Mucosa of descending colon (tissue), 3 donors: ENCODE measurements around the gene ANK3. TPM values are rescaled to one million over a fixed set of nuclear protein-coding genes. Genes with fewer than 3 reads are reported as not detected.

Experiments
- ATAC-seq: fragments of 200-7000 bp; cut with Tn5 transposase; one replicate; pipeline ENCODE4 v1.9.1; 2020; ENCODE audit warnings: mild to moderate bottlenecking, moderate library complexity
- DNase-seq, 3 donors: peaks; one replicate each; pipeline ENCODE4 v3.0.0-alpha.2; 2020
- H3K36me3 ChIP-seq: fragments of 200-600 bp; one replicate; pipeline ENCODE4 v1.8.0; 2021; ENCODE audit warnings: low read depth, mild to moderate bottlenecking
- H3K4me1 ChIP-seq: fragments of 200-600 bp; one replicate; pipeline ENCODE4 v1.8.0; 2021; ENCODE audit warnings: low read depth, mild to moderate bottlenecking
- H3K4me3 ChIP-seq: fragments of 200-600 bp; one replicate; pipeline ENCODE4 v1.8.0; 2021; ENCODE audit warnings: mild to moderate bottlenecking
- H3K9me3 ChIP-seq: fragments of 200-600 bp; one replicate; pipeline ENCODE4 v1.8.0; 2021; ENCODE audit warnings: mild to moderate bottlenecking
- intact Hi-C, 2 donors: fragments of 100-400 bp; cut with DNase I in 1 of 2; cut with micrococcal nuclease in 1 of 2; formaldehyde crosslinking; loops; one replicate each; pipeline versions ENCODE4 v1.11.0 to v1.11.1; 2022; cut with DNase I, micrococcal nuclease
- total RNA-seq, 3 donors: library from RNA; stranded (reverse); fragmentation: NEBNext Ultra II Directional in 2 of 3; extraction: Animal tissue kit (Norgen Biotek cat#: 25700) in 2 of 3; gene quantifications; one replicate each; pipeline versions ENCODE4 v1.2.1 to v1.2.4, GENCODE V29; 2021 to 2023
- TF ChIP-seq, protein P1 (sequence below): fragments of 200-600 bp; IDR thresholded peaks from one replicate; pipeline ENCODE4 v1.8.0; 2022; ENCODE audit warnings: antibody characterized with exemption, mild to moderate bottlenecking
- donor health status: DM: no; HTN: no; CAD: no; lungs with moderate emphysema.
- donor health status: DM: no; HTN: no; CAD: no.
- donor health status: DM: no; HTN: yes; CAD: no.

ANK3 gene
- total RNA-seq, 3 donors from 2014 or later = 67.7 to 145 (median 74.0) TPM

DNA sequence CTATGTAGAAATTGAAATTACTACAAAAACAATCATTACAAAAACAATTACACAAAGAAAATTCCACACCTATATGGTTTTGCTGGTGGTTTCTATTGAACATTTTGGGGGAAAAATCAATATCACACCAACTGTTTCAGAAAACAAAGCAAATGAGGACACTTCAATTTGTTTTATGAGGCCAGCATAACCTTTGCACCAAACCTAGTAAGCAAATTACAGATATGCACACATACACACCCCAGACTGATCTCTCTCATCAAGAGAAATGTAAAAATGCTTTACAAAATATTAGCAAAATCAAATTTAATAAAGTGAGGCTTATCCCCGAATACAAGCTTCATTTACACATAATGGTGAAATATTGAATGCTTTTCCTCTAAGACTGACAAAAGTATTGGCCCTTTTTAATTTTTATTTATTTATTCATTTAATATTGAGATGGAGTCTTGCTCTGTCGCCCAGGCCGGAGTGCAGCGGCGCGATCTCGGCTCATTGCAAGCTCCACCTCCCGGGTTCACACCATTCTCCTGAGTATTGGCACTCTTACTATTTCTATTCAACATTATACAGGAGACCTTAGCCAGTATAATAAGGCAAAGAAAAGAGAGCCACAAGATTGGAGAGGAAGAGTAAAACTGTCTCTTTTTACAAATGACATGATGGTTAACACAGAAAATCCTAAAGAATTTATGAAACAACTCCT is 13.6 kb upstream of the ANK3 start:
- intact Hi-C loops = no loop called here
- DNase-seq (no peak), ATAC-seq (peak; percentile 60)
- no peaks in the 10 kb centered on the region for H3K36me3 ChIP-seq
- TF ChIP-seq, protein P1, sequence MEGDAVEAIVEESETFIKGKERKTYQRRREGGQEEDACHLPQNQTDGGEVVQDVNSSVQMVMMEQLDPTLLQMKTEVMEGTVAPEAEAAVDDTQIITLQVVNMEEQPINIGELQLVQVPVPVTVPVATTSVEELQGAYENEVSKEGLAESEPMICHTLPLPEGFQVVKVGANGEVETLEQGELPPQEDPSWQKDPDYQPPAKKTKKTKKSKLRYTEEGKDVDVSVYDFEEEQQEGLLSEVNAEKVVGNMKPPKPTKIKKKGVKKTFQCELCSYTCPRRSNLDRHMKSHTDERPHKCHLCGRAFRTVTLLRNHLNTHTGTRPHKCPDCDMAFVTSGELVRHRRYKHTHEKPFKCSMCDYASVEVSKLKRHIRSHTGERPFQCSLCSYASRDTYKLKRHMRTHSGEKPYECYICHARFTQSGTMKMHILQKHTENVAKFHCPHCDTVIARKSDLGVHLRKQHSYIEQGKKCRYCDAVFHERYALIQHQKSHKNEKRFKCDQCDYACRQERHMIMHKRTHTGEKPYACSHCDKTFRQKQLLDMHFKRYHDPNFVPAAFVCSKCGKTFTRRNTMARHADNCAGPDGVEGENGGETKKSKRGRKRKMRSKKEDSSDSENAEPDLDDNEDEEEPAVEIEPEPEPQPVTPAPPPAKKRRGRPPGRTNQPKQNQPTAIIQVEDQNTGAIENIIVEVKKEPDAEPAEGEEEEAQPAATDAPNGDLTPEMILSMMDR = no peak
- no peak overlapping the region for H3K4me3 ChIP-seq
- H3K4me1 ChIP-seq = peaks cover 18% of the 10 kb centered on the region
- no peaks in the 10 kb centered on the region for H3K9me3 ChIP-seq

DNA sequence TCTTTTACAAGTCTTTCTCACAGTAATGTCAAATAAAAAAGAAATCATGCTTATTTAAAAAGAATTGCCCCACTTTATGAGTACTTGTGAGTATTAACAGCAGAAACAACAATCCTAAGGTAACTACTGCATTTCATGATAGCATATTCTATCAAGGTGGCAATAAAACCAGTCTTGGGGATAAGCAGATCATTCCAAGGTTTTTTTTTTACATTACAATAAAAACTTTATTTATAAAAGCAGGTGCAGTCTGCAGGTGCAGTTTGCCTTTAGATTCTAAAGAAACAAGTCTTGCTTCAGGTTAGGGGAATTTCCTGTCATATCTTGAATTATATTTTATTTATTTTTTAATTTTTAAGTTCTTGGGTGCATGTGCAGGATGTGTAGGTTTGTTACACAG is 10.7 kb upstream of the ANK3 start:
- no peaks in the 10 kb centered on the region for H3K9me3 ChIP-seq
- no peak overlapping the region for H3K4me3 ChIP-seq
- H3K36me3 ChIP-seq = no peaks in the 10 kb centered on the region
- TF ChIP-seq, protein P1 = no peak
- no peak for ATAC-seq
- intact Hi-C loops = no loop called here
- peaks cover 9% of the 10 kb centered on the region for H3K4me1 ChIP-seq
- DNase-seq = no peak

DNA sequence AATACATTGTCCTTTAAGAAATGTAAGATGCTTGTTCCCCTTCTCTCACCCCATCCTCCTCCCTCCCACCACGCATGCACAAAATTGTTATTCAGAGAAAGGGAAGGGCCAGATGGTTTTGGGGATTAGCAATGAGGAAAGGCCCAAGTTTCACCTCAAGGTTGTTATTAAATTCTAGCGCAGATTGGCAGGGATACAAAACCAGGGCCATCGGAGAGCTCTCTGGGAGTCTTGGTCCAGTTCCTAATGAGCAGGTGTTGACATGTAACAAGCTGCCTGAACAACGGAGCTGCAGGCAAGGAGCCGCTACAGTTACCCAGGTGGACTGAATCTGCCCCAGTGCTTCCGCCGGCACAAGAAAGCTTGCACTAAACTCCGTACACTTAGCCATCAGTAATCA is 9.7 kb upstream of the ANK3 start:
- DNase-seq = no peak
- peaks cover 9% of the 10 kb centered on the region for H3K4me1 ChIP-seq
- no peaks in the 10 kb centered on the region for H3K9me3 ChIP-seq
- TF ChIP-seq, protein P1 = no peak
- no peak overlapping the region for H3K4me3 ChIP-seq
- intact Hi-C loops = no loop called here
- H3K36me3 ChIP-seq = no peaks in the 10 kb centered on the region
- ATAC-seq = no peak

DNA sequence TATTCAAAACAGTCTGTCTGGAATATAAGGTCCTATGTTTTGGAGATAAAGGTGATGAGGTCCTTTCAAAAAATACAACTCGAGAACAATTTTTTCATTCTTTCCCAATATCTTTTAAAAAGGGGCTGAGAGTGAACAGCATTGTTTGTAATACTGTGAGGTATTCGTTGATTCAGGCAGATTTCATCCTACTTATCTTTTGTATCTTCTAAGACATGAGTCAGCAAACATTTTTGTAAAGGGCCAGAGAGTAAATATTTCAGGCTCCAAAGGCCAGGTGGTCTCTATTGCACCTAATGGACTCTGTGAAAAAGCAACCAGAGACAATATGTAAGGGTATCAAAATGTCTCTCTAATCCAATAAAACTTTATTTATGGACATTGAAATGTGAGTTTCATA is 8.1 kb upstream of the ANK3 start:
- ATAC-seq = no peak
- TF ChIP-seq, protein P1 = no peak
- Histone ChIP-seq H3K4me1 (peaks cover 9% of the 10 kb centered on the region), H3K9me3 (no peaks in the 10 kb centered on the region), H3K4me3 (no peak overlapping the region), H3K36me3 (no peaks in the 10 kb centered on the region)
- no peak for DNase-seq
- intact Hi-C loops = no loop called here

DNA sequence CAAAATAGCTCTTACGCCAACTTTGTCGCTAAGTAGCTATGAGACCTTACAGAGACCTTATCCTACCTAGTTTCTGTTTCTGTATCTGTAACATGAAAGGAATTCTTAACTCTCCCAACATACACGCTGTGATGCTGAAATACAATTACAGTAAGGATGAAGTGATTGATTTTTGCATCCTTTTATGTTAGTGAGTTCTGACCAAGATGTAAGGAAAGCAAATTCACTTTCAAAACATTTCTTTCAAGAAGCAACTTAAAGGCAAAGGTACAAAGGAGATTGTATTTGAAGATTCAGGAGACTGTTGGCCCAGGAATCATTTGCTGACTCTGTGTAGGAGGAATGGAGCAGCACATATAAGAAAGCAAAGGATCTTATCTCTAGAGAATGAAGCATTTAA is 7.1 kb upstream of the ANK3 start:
- H3K4me3 ChIP-seq = no peak overlapping the region
- H3K9me3 ChIP-seq = no peaks in the 10 kb centered on the region
- TF ChIP-seq, protein P1 = no peak
- no peaks in the 10 kb centered on the region for H3K36me3 ChIP-seq
- H3K4me1 ChIP-seq = peaks cover 6% of the 10 kb centered on the region
- ATAC-seq (no peak), DNase-seq (no peak)
- intact Hi-C loops = no loop called here

DNA sequence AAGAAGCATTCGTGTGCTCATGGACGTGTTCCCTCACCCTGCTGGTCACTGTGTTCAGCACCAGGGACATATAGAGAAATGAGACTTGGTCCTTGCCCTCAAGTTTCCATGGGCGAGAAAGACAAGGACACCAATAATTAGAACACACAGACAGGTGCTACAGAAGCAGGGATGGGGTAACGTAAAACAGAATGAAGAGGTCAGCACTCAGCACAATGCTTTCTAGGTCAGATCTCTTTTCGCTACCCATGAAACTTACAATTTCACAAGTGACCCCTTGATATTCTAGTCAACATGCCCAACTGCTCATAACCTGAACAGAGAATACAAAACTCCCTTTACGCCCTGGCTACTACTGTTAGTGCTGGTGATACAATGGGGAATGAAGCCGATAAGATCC is 6.0 kb upstream of the ANK3 start:
- peaks cover under 1% of the 10 kb centered on the region for H3K4me1 ChIP-seq
- intact Hi-C loops = no loop called here
- H3K4me3 ChIP-seq = no peak overlapping the region
- no peak for DNase-seq
- no peaks in the 10 kb centered on the region for H3K36me3 ChIP-seq
- TF ChIP-seq, protein P1 = no peak
- H3K9me3 ChIP-seq = no peaks in the 10 kb centered on the region
- no peak for ATAC-seq
